Activated T-helper 1 cell treated with anti-CD3 and anti-CD28 coated beads, Interleukin-12 subunit alpha, Interleukin-12 subunit beta, Interleukin-2, Interleukin-4 antibody, amounts not matched to agents 30 ng/mL and 10 ng/mL and 1 ng/mL, durations not matched to agents 14 hours and 24 hours and 36 hours (primary cell): ENCODE measurements around the gene DUS2. TPM values are rescaled to one million over a fixed set of nuclear protein-coding genes. Genes with fewer than 3 reads are reported as not detected.

ENCODE experiments used
- DNase-seq: peaks from one replicate; pipeline ENCODE4 v3.0.0; 2021; ENCODE audit warnings: low spot score
- H3K27ac Mint-ChIP-seq: one replicate; pipeline ENCODE4 v1.8.0; 2021; ENCODE audit warnings: mild to moderate bottlenecking, mixed read lengths
- H3K27me3 Mint-ChIP-seq: one replicate; pipeline ENCODE4 v1.8.0; 2022; ENCODE audit warnings: mild to moderate bottlenecking, moderate library complexity, mixed read lengths; ENCODE audit not compliant: insufficient read depth
- H3K36me3 Mint-ChIP-seq: one replicate; pipeline ENCODE4 v1.8.0; 2021; ENCODE audit warnings: low read depth, mixed read lengths
- H3K4me1 Mint-ChIP-seq: one replicate; pipeline ENCODE4 v1.8.0; 2021; ENCODE audit warnings: low read depth, mixed read lengths
- H3K4me3 Mint-ChIP-seq: one replicate; pipeline ENCODE4 v1.8.0; 2021; ENCODE audit warnings: mild to moderate bottlenecking, moderate library complexity, mixed read lengths
- H3K9me3 Mint-ChIP-seq: one replicate; pipeline ENCODE4 v1.8.0; 2021; ENCODE audit warnings: mixed read lengths
- intact Hi-C: fragments of 100-400 bp; cut with micrococcal nuclease; formaldehyde crosslinking; loops from one replicate; pipeline ENCODE4 v1.15.1; 2024
- total RNA-seq: library from RNA; stranded (reverse); gene quantifications from 2 replicates; pipeline ENCODE4 v1.2.3, GENCODE V29; 2022

The DUS2 gene
- total RNA-seq, result 34.7 and 37.2 TPM in 2 replicates

DNA sequence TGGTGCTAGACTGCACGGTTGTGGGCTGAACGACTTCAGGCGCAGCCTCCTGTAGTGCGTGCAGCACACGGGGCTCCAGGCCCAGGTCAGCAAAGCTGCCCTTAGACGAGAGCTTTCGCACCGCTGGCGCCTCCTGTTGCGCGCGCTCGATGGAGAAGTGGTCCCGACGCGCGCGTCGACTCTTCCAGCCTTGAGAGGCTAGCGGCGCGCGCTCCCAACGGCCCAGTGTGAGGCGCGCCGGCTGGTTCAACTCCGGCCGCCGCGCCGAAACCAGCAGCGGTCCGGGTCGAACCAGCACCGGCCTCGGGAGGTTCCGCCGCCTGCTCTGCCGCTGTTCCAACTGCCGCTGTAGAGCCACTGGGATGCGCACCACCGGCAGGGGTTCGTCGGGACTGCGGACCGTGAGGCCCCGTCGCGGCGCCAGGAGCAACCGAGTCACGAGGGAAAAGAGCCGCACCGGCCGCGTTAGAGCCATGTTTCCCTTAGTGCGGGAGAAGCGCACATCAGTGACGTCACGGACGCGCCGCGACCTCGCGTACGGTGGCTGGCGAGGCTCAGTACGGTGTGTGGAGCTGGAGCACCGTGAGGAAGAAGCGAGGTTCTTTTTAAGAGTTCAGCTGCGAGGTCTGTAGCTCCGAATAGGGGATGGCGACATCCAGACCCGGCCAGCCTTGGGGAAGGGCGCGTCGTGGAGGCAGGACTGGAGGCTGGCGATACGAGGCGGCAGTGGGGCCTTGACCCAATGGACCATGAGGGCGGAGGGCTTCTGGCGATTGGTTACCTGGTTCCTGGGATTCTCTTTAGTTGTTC is at the start of gene DUS2, which contains the start of gene DDX28:
Gene DUS2 (plus strand): TSS at position 557 of the 810 bp plus-strand sequence. CDS start 14,740 bp downstream, outside the sequence.
Gene DDX28 (minus strand): TSS at position 505 of the 810 bp plus-strand sequence. CDS start 30 bp downstream, at position 475.
- H3K36me3 Mint-ChIP-seq, result peaks cover 32% of the 10 kb centered on the region
- intact Hi-C loops, result loop anchor here (1.0 kb wide), 7 partner anchors 17 to 177 kb away; partner anchors contain the start of genes NFATC3, NUTF2, PSKH1 and SLC12A4
- H3K9me3 Mint-ChIP-seq, result no peaks in the 10 kb centered on the region

DNA sequence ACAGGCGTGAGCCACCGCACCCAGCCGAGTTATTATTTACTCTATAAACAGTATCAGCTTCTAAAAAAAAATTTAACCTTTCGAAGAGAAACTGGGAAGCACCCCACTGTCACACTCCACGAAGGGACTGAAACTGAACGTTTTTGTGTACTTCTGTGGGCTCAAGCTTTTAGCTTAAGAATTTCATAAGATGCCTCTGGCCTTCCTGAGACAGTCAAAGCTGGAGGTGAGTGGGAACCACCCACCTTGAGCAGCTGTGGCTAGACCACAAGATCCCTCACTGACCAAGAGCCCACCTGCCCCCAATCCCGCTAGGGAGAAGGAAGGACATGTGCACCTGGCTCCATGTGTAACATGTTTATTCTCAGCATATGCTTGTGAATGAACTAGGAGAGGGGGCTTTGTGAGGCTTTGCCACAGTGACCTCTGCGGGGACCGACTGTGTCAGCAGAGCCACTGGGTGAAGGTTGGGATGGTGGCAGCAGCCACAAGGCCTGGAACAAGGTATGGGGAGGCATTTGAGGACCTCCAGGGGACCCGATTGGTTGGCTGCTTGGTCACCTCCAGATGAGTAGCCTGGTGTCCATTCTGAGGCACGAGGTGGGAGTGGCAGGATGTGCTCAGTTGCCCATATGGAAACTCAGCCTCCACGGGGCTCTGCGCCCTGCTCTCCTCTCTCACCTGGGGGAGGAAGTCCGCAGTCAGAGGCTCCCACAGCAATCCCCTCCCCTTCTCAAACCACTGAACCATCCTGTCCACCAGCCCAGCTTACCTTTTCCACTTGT is 47.6 kb upstream of the DUS2 start:
- no peaks in the 10 kb centered on the region for H3K9me3 Mint-ChIP-seq

More for the DNA sequence above, at the start of gene DUS2, which contains the start of gene DDX28:
- Mint-ChIP-seq H3K4me1 (peaks cover 26% of the 10 kb centered on the region), H3K27ac (peak within 1 kb of the TSS; percentile 96), H3K4me3 (peak within 1 kb of the TSS; percentile 100), H3K27me3 (no peaks in the 10 kb centered on the region)
- DNase-seq, result peak; percentile 93

DNA sequence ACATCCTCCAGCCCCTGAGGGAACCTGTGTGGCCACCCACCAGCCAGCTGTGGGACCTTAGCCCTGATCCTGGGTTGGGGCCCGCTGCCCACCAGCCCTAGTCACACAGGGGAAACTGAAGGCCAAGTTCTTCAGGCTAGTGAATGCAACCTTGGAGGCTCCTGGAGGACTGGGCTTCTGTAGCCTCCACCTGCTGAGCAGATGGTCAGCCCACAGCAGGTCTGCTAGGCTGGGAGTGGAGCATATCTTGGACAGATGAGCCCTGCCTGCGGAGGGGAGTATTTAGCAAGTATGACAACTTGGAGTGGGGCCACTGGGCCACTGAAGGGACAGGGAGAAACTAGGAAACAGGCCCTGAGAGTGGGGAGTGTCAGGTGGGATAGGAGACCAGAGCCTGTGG is 46.9 kb upstream of the DUS2 start:
- Mint-ChIP-seq H3K27ac (no peak overlapping the region), H3K36me3 (no peaks in the 10 kb centered on the region), H3K4me3 (no peak overlapping the region), H3K27me3 (no peaks in the 10 kb centered on the region), H3K4me1 (no peaks in the 10 kb centered on the region), H3K9me3 (no peaks in the 10 kb centered on the region)
- no peak for DNase-seq
- intact Hi-C loops, result no loop called here

More for the DNA sequence above, 47.6 kb upstream of the DUS2 start:
- Mint-ChIP-seq H3K4me3 (no peak overlapping the region), H3K4me1 (no peaks in the 10 kb centered on the region), H3K27me3 (no peaks in the 10 kb centered on the region), H3K27ac (no peak overlapping the region), H3K36me3 (no peaks in the 10 kb centered on the region)
- no peak for DNase-seq
- intact Hi-C loops, result no loop called here

DNA sequence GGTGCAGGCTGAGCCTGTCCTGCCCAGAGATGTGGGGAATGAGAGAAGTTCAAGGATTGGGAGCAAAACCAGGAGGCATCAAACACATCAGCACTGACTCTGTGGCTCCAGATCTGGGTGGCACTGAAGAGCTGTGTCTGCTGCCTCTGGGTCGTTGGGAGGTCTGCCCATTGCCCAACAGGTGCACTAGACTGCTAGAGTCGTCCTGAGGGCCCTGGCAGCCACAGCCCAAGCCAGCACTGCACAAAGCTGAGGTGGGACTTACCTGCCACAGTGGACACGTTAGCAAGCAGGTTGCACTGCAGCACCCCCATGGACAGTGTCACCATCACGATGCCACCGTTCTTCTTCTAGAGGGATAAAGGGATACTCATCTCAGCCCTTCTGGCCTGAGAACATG is 46.1 kb upstream of the DUS2 start:
- H3K4me1 Mint-ChIP-seq, result no peaks in the 10 kb centered on the region
- H3K9me3 Mint-ChIP-seq, result no peaks in the 10 kb centered on the region
- H3K4me3 Mint-ChIP-seq, result no peak overlapping the region
- no peaks in the 10 kb centered on the region for H3K36me3 Mint-ChIP-seq
- no peaks in the 10 kb centered on the region for H3K27me3 Mint-ChIP-seq
- intact Hi-C loops, result no loop called here
- no peak for DNase-seq
- H3K27ac Mint-ChIP-seq, result no peak overlapping the region

DNA sequence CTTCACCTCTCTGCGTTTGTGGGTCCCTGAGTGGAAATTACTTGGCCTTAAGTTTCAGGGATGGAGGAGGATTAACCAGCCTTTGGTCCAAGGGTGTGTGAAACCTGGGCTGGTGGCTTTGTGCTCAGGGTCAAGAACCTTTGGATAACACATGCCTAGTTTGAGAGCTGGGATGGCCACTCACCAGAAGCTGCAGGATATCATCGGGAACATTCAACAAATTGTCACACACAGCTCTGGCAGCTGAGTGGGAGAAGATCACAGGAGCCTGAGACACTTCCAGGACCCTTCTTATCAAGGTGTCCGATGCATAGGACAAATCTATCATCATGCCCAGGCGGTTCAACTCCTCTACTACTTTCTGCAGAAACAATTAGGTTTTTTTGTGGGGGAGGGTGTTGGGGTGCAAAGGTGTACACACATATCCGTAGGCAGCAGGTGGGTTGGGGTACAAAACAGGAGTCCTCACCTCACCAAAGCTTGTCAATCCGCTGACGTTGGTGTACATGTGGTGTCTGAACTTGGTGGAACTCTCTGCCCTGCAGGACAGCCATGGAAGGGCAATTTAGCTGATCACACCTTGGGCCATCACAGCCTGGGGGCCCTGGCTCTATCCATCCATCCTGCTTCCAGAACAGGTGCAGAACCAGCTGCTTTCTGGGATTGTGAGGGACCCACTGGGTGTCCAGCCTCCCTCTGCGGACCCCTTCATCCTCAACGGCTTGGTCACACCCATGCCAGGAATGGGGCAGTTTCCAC is 45.4 kb upstream of the DUS2 start:
- Mint-ChIP-seq H3K27ac (no peak overlapping the region), H3K4me1 (no peaks in the 10 kb centered on the region), H3K9me3 (no peaks in the 10 kb centered on the region), H3K27me3 (no peaks in the 10 kb centered on the region), H3K4me3 (no peak overlapping the region), H3K36me3 (no peaks in the 10 kb centered on the region)
- DNase-seq, result no peak
- intact Hi-C loops, result no loop called here

DNA sequence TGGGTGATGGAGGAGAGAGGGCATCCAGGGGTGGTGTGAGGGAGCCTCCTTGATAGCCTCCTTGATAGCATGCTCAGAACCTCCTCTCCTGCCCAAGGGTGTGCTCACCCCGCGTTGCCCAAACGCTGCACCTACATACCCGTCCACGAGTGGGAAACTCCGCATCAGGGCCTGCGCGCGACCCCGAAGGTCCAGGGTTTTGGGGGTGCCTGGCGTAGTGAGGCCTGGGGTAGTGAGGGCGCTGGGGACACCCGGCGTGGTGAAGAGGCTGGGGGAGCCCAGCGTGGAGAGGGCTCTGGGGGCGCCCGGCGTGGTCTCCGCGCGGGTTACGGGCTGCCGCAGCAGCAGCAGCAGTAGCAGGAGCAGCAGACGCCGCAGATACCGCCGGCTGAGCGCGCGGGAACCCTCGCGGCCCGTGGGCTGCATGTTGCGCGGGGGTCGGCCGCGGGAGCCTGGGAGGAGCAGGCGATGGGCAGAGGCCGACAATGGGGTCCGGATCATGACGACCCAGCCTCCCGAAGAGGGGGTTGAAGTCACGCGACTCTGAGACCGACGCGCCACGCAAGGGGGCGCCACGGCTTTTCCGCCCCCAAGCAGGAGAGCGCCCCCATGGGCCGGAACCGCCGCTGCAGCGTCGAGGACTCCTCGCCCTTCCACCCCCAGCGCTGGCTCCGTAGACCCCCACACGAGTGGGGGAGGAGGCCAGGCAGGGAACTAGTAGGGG is 43.0 kb upstream of the DUS2 start, which contains the start of gene DPEP3:
Gene DPEP3 (minus strand): TSS at position 545 of the 724 bp plus-strand sequence. CDS start 119 bp downstream, at position 426.
- intact Hi-C loops, result no loop called here
- no peak for DNase-seq
- no peak within 1 kb of the TSS for H3K27ac Mint-ChIP-seq
- H3K9me3 Mint-ChIP-seq, result no peaks in the 10 kb centered on the region
- H3K27me3 Mint-ChIP-seq, result no peaks in the 10 kb centered on the region
- H3K4me1 Mint-ChIP-seq, result peaks cover 17% of the 10 kb centered on the region
- H3K4me3 Mint-ChIP-seq, result no peak within 1 kb of the TSS
- no peaks in the 10 kb centered on the region for H3K36me3 Mint-ChIP-seq

DNA sequence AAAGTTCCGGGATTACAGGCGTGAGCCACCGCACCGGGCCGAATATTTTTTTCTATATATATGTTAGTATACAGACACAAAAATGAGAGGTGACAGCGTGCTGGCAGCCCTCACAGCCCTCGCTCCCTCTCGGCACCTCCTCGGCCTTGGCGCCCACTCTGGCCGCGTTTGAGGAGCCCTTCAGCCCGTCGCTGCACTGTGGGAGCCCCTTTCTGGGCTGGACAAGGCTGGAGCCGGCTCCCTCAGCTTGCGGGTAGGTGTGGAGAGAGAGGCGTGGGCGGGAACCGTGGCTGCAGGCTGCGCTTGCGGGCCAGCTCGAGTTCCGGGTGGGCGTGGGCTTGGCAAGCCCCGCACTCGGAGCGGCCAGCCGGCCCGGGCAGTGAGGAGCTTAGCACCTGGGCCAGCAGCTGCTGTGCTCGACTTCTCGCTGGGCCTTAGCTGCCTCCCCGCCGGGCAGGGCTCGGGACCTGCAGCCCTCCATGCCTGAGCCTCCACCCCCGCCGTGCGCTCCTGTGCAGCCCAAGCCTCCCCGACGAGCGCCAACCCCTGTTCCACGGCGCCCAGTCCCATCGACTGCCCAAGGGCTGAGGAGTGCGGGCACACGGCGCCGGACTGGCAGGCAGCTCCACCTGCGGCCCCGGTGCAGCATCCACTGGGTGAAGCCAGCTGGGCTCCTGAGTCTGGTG is 40.9 kb upstream of the DUS2 start:
- DNase-seq, result no peak
- H3K4me1 Mint-ChIP-seq, result peaks cover 17% of the 10 kb centered on the region
- H3K27ac Mint-ChIP-seq, result no peak overlapping the region
- no peaks in the 10 kb centered on the region for H3K36me3 Mint-ChIP-seq
- no peak overlapping the region for H3K4me3 Mint-ChIP-seq
- intact Hi-C loops, result no loop called here
- no peaks in the 10 kb centered on the region for H3K27me3 Mint-ChIP-seq
- H3K9me3 Mint-ChIP-seq, result no peaks in the 10 kb centered on the region

DNA sequence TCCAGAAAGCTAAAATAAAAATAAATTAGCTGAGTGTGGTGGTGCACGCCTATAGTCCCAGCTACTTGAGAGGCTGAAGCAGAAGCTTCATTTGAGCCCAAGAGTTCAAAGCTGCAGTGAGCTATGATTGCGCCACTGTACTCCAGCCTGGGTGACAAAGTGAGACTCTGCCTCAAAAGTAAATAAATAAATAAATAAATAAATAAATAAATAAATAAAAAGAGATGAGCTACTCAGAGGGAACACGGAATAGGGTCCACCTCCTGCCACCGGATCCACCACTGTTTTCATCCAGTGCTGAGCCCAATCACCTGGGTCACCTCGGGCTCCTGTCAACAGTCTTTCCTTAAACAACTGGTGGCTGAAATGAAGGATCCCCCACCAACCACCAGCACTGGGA is 36.1 kb upstream of the DUS2 start:
- Mint-ChIP-seq H3K4me3 (no peak overlapping the region), H3K9me3 (no peaks in the 10 kb centered on the region), H3K4me1 (peaks cover 17% of the 10 kb centered on the region), H3K27me3 (no peaks in the 10 kb centered on the region), H3K27ac (no peak overlapping the region), H3K36me3 (no peaks in the 10 kb centered on the region)
- intact Hi-C loops, result no loop called here
- DNase-seq, result no peak

DNA sequence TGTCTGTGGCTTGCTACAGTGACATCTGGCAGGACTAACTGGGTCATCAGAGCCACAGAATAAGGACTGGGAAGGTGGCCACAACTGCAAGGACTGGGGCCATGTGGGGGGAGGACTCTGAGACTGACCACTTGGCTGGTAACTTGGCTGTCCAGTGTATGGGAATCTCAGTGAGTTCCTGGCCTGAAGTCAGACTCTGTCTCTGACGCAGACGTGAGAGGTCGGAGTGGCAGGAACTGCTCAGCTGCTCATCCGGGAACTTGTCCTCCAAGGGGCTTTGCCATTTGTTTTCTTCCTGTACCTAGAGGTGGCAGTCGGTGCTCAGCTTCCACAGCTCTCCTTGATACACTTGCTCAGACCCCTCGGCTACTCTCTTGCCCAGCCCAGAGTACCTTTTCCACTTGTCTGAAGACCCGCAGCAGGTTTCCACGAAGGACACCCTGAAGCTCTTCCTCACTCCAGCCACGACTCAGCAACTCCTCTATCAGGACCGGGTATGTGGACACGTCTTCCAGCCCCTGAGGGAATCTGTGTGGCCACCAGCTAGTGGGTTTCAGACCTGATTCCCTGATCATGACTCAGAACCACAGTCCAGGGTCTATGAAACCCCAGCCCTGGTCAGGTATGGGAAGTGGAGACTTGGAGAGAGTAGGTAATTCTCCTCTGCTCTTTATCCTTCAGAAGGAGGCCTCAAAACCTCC is 35.5 kb upstream of the DUS2 start:
- Mint-ChIP-seq H3K4me1 (peaks cover 17% of the 10 kb centered on the region), H3K27me3 (no peaks in the 10 kb centered on the region), H3K9me3 (no peaks in the 10 kb centered on the region), H3K4me3 (no peak overlapping the region), H3K36me3 (no peaks in the 10 kb centered on the region), H3K27ac (peak overlapping the region; percentile 32)
- no peak for DNase-seq
- intact Hi-C loops, result no loop called here

DNA sequence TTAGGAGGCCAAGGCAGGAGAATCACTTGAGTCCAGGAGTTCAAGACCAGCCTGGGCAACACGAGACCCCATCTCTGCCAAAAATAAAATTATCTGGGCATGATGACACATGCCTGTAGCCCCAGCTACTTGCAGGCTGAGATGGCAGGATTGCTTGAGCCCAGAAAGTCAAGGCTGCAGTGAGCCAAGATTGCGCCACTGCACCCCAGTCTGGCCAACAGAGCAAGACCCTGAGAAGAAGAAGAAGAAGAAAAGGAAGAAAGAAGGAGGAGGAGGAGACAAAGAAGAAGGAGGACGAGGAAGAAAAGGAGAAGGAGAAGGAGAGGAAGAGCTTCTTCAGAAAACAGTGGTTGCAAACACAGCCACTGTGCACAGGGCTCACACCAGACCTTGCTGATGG is 34.4 kb upstream of the DUS2 start:
- H3K27ac Mint-ChIP-seq, result no peak overlapping the region
- no peak overlapping the region for H3K4me3 Mint-ChIP-seq
- H3K36me3 Mint-ChIP-seq, result no peaks in the 10 kb centered on the region
- no peak for DNase-seq
- intact Hi-C loops, result no loop called here
- H3K4me1 Mint-ChIP-seq, result peaks cover 12% of the 10 kb centered on the region
- H3K27me3 Mint-ChIP-seq, result no peaks in the 10 kb centered on the region
- no peaks in the 10 kb centered on the region for H3K9me3 Mint-ChIP-seq

DNA sequence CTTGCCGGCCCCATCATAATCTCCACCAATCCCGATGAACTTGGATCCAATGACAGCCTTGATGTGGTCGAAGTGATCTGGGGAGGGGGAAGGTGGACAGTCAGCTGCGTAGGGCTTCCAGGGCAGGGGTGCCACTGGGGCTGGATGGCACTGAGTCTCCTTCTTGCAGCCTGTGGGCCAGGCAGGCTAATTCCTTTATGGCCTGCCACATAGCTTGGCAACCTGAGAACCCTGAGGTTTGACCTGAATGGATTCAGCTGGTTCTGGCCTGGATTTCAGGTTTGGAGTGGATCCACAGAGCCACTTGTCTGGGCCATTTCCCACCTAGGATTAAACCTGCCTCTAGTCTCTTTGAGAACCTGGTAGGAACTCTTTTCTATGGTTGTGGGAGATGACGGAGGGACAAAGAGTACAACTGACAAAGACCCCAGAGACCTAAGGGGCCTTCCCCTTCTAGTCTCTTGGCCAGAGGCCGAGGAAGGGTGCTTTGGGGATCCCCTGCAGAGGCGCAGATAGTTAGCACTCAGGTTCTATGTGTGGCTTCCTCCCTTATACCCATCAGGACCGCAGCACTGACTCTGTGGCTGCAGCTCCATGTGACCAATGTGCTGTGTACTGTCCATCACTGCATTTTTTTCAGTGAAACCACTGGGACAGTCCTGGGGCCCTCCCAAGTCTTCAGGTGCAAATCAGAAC is 33.6 kb upstream of the DUS2 start:
- H3K27me3 Mint-ChIP-seq, result no peaks in the 10 kb centered on the region
- no peaks in the 10 kb centered on the region for H3K36me3 Mint-ChIP-seq
- no peak for DNase-seq
- intact Hi-C loops, result no loop called here
- no peak overlapping the region for H3K27ac Mint-ChIP-seq
- no peaks in the 10 kb centered on the region for H3K9me3 Mint-ChIP-seq
- peaks cover 15% of the 10 kb centered on the region for H3K4me1 Mint-ChIP-seq
- H3K4me3 Mint-ChIP-seq, result no peak overlapping the region
